OCI-LY1 (cell line): ENCODE results near the gene SOD2.

Experiments used
- EZH2 ChIP-seq: fragments of 200-600 bp; sonication (generic), shearing (Covaris generic); IDR thresholded peaks from 2 replicates; pipeline ENCODE4 v1.8.0; 2017; ENCODE audit warnings: borderline replicate concordance, mixed run types, mild to moderate bottlenecking, antibody characterized with exemption, low read length, moderate library complexity, mixed read lengths
- TF ChIP-seq, protein P1 (sequence below): fragments of 200-600 bp; sonication (generic), shearing (Covaris generic); IDR thresholded peaks from 2 replicates; pipeline ENCODE4 v1.5.1; 2017; ENCODE audit warnings: mild to moderate bottlenecking, antibody characterized with exemption, low read length, moderate library complexity, mixed read lengths

GRCh38 chr6:159720708-159721107, 27.7 kb upstream of the SOD2 start:
- TF ChIP-seq, protein P1, sequence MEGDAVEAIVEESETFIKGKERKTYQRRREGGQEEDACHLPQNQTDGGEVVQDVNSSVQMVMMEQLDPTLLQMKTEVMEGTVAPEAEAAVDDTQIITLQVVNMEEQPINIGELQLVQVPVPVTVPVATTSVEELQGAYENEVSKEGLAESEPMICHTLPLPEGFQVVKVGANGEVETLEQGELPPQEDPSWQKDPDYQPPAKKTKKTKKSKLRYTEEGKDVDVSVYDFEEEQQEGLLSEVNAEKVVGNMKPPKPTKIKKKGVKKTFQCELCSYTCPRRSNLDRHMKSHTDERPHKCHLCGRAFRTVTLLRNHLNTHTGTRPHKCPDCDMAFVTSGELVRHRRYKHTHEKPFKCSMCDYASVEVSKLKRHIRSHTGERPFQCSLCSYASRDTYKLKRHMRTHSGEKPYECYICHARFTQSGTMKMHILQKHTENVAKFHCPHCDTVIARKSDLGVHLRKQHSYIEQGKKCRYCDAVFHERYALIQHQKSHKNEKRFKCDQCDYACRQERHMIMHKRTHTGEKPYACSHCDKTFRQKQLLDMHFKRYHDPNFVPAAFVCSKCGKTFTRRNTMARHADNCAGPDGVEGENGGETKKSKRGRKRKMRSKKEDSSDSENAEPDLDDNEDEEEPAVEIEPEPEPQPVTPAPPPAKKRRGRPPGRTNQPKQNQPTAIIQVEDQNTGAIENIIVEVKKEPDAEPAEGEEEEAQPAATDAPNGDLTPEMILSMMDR: peak; percentile 52
- TF ChIP-seq EZH2: no peak
